ENCODE data around the gene ALK.
A peak's percentile ranks its signal among the peaks of the same experiment; 100 is the strongest.
"Not testable (repeated sequence)": the region's sequence is repeated elsewhere in the genome, so short reads cannot be mapped to it uniquely, and the experiment has no call there.

Gene ALK

DNA sequence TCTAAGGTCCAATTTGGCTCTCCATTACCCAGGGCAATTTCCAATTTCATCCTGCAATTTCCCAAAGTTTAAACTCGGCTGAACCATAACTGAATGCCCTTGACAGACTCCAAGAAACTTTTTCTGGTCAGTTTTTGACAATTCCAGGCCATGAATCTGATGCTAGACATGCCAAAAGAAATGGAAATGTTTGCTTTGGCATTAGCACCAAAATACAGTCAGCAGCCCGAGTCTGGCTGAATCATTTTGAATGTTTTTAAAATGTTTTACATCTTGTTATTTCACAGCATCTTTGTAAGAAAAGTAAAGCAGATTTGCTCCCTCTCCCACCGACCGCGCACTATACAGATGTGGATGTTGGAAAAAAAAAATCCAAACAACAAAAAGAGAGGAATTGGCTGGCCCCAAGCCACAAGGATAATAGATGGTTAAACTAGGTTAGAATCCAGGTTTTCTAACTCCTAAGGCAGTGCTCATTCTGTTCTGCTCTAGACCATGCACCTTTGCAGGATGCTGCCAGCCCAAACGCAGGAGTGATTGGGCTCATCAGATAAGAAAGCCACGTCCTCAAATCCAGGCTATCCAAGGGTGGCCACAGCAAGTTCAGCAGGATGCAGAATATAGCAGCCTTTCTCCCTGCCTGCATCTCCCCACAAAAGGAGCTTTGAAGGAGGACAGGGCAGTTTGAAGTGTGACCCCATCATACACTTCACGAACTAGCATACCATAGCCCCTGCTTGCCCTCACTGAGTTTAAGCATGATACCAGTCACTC is 167.5 kb downstream of the ALK start:
- DNase-seq = no peak

- DNase-seq = no peak
Observed at GRCh38 chr2:29751390-29751789, 170.0 kb downstream of the ALK start.

DNA sequence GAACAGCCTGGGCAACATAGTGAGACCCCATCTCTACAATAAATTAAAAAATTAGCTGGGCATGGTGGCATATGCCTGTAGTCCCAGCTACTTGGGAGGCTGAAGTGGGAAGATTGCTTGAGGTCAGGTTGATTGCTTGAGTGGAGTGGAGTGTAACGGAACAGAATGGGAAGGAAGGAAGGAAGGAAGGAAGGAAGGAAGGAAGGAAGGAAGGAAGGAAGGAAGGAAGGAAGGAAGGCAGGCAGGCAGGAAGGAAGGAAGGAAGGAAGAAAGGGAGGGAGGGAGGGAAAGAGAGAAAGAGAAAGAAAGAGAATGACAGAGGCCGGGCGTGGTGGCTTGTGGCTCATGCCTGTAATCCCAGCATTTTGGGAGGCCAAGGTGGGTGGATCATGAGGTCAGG is 170.9 kb downstream of the ALK start:
- not testable (repeated sequence) for DNase-seq

GRCh38 chr2:29749843-29750242 is 171.5 kb downstream of the ALK start:
- no peak for DNase-seq

- DNase-seq = no peak
Observed at GRCh38 chr2:29749041-29749440, 172.3 kb downstream of the ALK start.

- peak; percentile 50 for DNase-seq
Observed at GRCh38 chr2:29747786-29748470, 173.5 kb downstream of the ALK start.

- DNase-seq = no peak
Observed at GRCh38 chr2:29744976-29745375, 176.4 kb downstream of the ALK start.

DNA sequence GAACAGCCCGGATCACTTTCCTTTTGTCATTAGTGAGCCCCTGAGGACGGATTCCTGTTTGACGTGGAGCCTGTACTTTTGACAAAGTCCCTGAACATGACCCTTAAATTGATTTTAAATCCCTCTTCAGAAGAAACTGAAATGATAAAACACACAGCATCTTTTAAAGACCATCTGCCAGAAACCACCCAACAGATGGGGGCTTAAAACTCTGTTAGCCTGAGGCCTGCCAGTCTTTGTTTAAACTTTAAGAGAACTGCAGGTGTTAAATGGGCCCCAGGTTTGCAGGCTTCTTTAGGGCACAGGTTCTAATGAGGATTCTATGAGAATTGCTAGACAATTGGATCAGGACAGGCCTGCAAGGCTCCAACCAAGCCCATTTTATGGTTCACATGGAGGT is 177.9 kb downstream of the ALK start:
- DNase-seq = no peak

DNA sequence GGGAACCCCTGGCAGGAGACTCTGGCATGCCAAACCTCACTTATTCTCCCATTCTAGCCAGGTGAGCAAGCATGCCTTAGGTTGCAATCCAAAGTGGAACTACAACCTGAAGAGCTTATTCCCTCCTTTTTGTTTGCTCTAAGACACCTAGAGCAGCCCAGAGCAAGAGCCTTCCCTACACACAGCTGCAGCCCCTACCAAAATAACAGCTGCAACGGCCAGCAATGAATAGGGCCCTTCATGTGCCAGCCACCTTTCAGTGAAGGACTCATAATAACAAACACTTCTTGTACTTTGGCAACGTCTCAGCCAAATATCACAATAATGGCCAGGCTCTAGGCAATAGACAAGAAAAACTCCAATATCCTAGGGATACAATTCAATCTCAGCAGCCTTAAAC is 178.7 kb downstream of the ALK start:
- DNase-seq = no peak

DNA sequence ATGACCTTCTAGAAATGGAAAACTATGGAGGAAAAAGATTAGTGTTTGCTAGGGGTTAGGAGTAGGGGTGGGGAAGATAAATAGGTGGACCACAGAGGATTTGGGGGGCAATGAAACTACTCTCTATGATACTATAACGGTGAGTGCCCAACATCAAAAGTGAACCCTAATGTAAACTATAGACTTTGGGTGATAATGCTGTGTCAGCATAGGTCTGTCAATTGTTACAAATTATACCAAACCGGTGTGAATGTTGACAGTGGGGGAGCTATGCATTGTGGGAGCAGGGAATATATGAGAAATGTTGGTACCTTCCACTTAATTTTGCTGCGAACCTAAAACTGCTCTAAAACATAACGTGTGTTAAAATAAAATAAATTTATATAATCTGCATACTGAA is 180.3 kb downstream of the ALK start:
- DNase-seq = no peak

DNA sequence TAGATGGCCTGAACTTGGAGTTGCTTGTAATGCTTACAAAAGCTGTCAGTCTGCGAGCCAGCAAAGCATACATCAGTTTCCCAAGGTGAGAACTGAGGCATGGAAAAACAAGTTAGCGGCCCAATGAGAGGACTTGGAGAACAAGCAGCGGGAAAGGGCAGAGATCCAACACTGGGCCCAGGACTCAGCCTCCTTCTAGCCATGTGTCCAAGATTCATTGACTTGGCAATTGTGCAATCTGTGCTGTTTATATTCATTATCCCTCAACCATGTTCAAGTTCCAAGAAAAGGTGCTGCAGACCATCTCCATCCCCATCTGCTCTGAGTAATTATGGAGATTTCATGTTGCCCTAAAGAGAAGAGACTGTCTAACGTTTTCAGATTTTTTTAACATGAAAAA is 187.4 kb downstream of the ALK start:
- no peak for DNase-seq

DNA sequence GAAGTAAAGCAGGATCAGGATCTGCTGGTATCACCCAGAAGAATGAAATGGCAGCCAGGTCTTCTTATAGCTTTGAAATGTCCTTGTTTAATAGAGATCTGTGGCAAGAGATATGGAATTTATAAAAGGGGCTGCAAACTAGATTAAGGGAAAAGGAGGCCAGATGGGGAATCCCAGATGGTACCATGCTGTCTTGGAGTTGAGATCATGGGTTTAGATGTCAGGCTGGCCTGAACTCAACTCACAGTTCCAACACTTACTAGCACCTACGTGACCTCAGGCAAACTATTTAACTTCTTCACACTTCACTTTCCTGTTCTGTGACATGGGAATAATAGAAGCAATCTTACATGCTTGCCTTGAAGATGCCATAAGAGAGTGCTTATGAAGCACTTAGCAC is 188.2 kb downstream of the ALK start:
- DNase-seq = no peak

DNA sequence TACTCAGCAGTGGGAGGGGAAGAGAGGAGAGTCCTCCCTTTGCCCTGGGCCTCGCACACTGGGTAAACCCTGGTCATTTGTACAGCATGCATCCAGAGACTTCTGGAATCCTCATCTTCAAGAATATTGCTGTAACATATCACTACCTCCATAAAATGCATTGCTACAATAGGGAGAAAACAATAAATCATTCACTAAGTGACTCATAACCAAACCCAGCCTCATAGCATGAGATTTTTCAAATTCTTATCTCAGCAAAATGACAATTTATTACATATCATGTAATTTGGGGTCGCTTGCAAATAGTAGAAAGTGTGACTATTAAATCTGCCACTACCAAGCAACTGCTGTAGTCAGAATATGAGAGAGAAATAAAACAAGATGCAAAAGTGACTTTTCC is 189.4 kb downstream of the ALK start:
- DNase-seq = no peak

DNA sequence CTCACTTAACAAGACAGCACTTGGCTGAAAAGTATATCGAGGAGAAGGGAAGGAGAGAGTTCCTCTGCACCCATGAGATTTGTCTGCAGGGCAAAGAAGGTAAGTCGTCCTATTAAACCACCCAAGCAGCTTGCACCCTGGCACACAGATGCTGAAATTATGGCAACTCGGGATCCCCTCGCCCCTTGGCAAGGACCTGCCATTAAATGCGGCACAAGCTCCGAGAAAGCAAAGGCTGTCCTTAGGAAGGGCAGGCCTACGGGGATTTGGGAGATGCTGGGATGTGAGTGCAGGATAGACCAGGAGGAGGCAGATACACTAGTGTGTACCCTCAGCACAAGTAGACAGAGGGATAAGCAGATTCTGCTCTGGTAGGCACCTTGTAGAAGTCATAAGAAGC is 191.5 kb downstream of the ALK start:
- no peak for DNase-seq

DNA sequence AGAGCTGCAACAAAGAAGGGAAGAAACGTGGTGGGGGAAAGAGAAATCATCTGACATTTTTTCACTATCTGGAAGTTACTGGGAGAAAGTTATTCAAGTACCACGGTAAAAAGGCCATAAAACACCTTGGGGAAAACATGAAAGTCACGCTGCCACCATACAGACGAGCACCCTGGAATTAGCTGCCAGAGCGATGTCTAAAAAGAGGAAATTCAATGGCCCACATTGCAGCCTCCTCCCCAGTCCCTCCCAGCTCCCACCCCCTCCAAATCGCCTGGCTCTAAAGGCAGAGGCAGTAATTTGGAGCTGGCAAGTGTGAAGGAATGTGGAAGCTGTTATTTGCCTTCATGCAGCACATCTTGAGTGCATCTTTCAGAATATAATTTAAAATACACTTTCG is 192.0 kb downstream of the ALK start:
- no peak for DNase-seq

DNA sequence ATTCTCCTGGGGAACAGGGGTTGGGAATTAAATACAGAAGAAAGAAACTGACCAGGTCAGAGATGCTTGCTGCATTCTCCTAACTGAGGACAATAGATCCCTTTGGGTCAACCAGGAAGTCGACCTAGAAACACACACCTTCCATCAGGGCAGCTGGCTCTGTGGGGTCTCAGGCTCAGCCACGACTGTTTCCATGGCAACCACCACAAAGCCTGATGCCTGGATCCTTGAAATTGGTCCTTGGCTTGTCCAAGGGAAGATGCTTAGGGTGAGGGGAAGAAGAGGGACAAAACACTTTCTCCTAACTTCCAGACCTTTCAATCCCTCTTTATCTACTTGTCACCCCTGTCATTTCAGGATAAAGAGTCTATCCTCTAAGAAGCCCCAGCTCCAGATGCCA is 194.4 kb downstream of the ALK start:
- no peak for DNase-seq

DNA sequence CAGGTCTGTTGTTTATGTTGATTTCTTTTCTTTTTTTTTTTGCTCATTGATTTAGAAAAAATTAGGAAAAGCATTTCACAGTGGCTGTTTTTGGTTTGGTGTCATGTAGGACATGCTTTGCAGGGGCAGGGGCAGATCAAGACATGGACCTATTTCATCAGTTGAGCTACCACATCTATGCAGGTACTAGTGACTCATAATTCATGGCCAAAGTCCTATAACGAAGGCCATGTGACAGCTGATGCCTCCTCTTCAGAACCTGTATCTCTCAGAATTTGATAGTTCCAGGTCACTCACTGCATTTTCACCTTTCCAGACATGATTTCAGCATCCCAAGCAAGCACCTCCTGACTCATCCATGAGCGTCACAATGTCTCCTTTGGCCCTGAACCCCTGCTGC is 195.8 kb downstream of the ALK start:
- no peak for DNase-seq

DNA sequence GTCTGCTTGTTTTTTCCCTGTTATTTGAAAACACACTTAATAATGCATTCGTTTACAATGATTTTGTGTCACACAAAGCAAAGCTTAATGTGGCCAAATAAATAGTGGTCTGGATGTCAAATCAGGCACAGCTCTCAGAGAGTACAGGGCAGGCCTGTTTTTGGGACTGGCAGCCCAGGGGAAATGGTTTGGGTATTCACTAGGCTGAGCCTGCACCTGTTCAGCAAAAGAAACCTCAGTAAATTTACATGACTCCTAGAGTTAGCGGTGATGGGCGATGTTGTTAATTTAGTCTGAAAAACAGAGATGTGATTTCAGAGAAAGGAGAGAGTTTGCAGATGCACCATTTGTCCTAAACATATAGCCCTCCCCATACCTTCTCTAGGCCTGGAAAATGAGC is 197.1 kb downstream of the ALK start:
- no peak for DNase-seq

GRCh38 chr2:29723255-29724001 is 198.0 kb downstream of the ALK start:
- DNase-seq = no peak

DNA sequence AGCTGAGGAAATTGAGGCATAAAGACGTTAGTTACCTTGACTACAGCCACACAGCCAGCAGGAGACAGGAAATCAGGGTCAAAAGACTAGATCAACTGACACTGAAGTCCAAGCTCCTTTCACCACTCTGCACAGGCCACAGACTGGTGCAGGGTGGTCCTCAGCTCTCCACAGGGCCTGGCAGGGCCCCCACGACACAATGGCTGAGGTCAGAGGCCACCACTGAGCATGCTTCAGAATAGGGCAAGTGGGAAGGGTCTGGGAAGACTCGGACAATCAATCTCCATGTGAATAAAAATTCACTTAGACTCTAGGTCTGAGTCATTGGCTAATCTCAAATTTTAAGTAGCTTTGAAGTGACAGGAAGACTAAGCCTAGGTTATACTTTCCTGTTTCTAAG is 201.7 kb downstream of the ALK start:
- no peak for DNase-seq

DNA sequence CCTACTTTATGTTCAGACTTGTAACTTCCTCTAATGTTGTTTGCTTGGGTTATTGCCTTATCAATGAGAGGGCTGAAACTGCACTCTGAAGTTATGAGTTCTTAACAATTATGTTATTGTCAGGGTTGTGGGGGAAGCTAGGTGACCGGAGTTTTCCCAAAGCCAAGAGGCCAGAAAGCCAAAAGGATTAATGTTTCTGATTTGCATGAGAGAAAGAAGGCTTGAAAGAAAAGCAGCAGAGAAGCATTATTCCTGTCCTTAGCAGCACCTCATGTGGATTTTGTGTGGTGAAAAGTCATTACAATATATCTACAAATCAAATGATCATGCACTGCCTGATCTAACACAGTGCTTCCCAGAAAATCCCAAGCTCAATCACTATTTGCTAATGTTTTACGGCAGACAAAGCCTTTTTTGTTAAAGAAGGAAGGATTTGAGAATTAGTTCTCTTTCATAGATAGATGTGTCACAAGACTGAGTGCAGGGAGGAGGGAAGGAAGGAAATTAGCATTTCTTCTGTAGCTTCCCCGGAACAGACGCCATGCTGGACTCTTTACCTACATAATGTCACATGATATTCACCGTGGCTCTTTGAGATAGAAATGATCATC is 203.2 kb downstream of the ALK start:
- DNase-seq = no peak

DNA sequence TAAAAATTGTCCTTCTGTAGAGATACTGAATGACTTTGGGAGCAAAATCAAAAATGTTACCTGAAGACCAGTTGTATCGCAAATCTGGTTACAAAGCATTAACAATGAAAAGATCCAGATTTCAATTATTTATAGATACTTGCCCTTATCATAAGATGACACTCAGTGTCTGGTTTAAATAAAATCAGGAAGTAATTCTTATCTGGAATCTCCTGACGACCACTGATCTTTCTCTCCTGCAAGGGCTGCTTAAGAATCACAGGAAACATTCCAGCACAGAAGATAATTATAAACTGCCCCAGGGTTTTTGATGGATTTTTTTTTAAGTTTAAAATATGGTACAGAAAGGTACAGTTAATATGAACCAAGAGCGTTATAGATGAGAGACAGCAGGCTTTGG is 205.7 kb downstream of the ALK start:
- no peak for DNase-seq

DNA sequence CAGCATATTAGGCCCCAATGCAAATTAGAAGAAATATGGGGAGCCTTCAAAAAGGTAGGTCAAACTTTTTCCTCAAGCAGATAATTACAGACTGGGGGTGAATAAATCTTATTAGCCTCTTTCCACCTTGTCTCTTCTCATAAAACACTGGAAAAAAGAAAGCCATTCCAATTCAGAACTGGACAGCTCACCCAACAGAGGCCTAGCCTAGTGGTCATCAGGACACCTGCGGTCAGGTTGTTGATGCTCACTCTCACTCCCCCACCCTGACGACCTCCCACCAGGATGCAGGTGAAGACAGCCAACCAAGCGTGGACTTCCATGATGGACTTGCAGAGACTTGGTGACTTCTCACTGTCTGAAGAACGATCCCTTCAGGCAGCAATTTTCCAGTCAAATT is 207.1 kb downstream of the ALK start:
- no peak for DNase-seq

Measured in GOT3 (cell line).